Stomach (tissue), 4 donors: ENCODE measurements around the gene LIMK1.

ENCODE experiments used
- POLR2AphosphoS5 ChIP-seq, 3 donors: sonication (generic); formaldehyde crosslinking; IDR thresholded peaks; one replicate each; pipeline ENCODE4 v1.6.1; 2016; ENCODE audit warnings: antibody characterized with exemption in 3 of 3
- TF ChIP-seq, protein P1 (sequence below), 7 experiments: fragments of 450-650 bp in 4 of 7; fragments of 200-600 bp in 3 of 7; sonication (generic) in 3 of 7; IDR thresholded peaks; one replicate each; pipeline ENCODE4 v1.5.1; 2016 to 2019; ENCODE audit warnings: antibody characterized with exemption in 7 of 7, control low read depth in 2 of 7, mild to moderate bottlenecking in 1 of 7

DNA sequence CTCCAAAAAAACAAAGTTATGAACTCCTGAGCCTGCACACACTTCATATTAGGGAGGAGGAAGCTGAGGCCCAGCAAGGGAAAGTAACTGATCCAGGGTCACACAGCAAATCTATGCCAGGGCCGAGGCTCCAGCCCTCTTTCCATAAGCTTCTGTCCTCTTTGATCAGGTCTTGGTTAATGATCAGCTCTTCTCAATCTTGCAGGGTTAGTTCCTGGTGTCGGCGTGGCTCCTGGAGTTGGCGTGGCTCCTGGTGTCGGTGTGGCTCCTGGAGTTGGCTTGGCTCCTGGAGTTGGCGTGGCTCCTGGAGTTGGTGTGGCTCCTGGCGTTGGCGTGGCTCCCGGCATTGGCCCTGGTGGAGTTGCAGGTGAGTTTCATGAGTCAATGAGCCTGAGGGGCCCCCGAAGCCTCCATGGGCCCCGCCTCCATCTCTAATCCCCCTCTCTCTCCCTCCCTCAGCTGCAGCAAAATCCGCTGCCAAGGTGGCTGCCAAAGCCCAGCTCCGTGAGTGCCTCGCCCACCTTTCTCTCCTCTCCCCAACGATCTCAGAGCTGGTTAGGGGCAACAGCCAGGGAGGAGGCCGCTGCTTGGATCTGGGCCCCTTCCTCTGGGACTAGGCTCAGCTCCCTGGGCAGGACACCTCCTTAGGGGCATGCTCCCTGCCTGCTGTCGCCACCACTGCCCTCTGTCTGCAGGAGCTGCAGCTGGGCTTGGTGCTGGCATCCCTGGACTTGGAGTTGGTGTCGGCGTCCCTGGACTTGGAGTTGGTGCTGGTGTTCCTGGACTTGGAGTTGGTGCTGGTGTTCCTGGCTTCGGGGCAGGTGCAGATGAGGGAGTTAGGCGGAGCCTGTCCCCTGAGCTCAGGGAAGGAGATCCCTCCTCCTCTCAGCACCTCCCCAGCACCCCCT lies 23.7 kb upstream of the LIMK1 start:
- TF ChIP-seq, protein P1, sequence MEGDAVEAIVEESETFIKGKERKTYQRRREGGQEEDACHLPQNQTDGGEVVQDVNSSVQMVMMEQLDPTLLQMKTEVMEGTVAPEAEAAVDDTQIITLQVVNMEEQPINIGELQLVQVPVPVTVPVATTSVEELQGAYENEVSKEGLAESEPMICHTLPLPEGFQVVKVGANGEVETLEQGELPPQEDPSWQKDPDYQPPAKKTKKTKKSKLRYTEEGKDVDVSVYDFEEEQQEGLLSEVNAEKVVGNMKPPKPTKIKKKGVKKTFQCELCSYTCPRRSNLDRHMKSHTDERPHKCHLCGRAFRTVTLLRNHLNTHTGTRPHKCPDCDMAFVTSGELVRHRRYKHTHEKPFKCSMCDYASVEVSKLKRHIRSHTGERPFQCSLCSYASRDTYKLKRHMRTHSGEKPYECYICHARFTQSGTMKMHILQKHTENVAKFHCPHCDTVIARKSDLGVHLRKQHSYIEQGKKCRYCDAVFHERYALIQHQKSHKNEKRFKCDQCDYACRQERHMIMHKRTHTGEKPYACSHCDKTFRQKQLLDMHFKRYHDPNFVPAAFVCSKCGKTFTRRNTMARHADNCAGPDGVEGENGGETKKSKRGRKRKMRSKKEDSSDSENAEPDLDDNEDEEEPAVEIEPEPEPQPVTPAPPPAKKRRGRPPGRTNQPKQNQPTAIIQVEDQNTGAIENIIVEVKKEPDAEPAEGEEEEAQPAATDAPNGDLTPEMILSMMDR (IDR thresholded peaks at IDR 0.05): peak in 2 of 7 experiments; percentile 13 to 21
- TF ChIP-seq POLR2AphosphoS5 (IDR thresholded peaks at IDR 0.05): peak in 2 of 3 donors; percentile 18 to 66
